GM18519 (cell line): ENCODE data around the gene CITED2.

Experiments
- ATAC-seq: cut with Tn5 transposase; IDR thresholded peaks from one replicate; pipeline ENCODE4 v1.9.1; 2021; ENCODE audit warnings: mild to moderate bottlenecking, moderate library complexity; ENCODE audit not compliant: unreplicated experiment, low FRiP score

Gene CITED2

GRCh38 chr6:139334806-139335446 is 39.5 kb downstream of the CITED2 start:
- no peak for ATAC-seq

- ATAC-seq = no peak
Measured at GRCh38 chr6:139330826-139331500, 43.5 kb downstream of the CITED2 start.

- ATAC-seq = no peak
Measured at GRCh38 chr6:139330306-139330705, 44.1 kb downstream of the CITED2 start.

GRCh38 chr6:139329224-139329623 is 45.2 kb downstream of the CITED2 start:
- ATAC-seq = no peak

- no peak for ATAC-seq
Measured at GRCh38 chr6:139327038-139327437, 47.4 kb downstream of the CITED2 start.

GRCh38 chr6:139325686-139326085 is 48.8 kb downstream of the CITED2 start:
- no peak for ATAC-seq

- ATAC-seq = no peak
Measured at GRCh38 chr6:139325125-139325524, 49.3 kb downstream of the CITED2 start.

GRCh38 chr6:139324301-139324555 is 50.2 kb downstream of the CITED2 start:
- no peak for ATAC-seq

- no peak for ATAC-seq
Measured at GRCh38 chr6:139323511-139324300, 50.7 kb downstream of the CITED2 start.
